ENCODE measurements around the gene RABEPK.

- TF ChIP-seq CTCF (IDR thresholded peaks at IDR 0.05) (no peak), POLR2A (IDR thresholded peaks at IDR 0.05) (no peak)
Observed at GRCh38 chr9:125276771-125277170, 76.4 kb downstream of the RABEPK start.
